ENCODE results near the gene TMC2. TPM values are rescaled to one million over a fixed set of nuclear protein-coding genes. Genes with fewer than 3 reads are reported as not detected.

Gene TMC2
- total RNA-seq, 1 donor from 2014 or later, result not detected

DNA sequence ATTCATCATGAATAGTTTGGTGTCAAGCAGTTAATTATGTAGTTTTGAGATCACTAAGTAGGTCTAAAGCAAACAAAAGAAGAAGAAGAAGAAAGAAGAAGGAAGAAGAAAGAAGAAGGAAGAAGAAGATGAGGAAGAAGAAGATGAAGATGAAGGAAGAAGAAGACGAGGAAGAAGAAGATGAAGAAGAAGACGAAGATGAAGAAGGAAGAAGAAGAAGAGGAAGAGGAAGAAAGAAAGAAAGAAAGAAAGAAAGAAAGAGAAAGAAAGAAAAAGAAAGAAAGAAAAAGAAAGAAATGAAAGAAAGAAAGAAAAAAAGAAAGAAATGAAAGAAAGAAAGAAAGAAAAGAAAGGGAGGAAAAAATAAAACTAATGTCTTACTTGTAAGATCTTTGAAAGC is 9.2 kb downstream of the TMC2 start:
- H3K9me3 Mint-ChIP-seq (ENCODE audit: unreplicated experiment), result peaks cover 3% of the 10 kb centered on the region
- no peaks in the 10 kb centered on the region for H3K4me1 Mint-ChIP-seq (ENCODE audit: low read depth, unreplicated experiment)
- H3K4me3 Mint-ChIP-seq (ENCODE audit: unreplicated experiment), result no peak overlapping the region
- no peak overlapping the region for H3K27ac Mint-ChIP-seq (ENCODE audit: unreplicated experiment)
- H3K36me3 Mint-ChIP-seq (ENCODE audit: unreplicated experiment), result no peaks in the 10 kb centered on the region
- no peak for TF ChIP-seq CTCF (IDR thresholded peaks at IDR 0.05; ENCODE audit: partially characterized antibody, unreplicated experiment)
- DNase-seq, result no peak
- peaks cover 2% of the 10 kb centered on the region for H3K27me3 Mint-ChIP-seq (ENCODE audit: unreplicated experiment)

DNA sequence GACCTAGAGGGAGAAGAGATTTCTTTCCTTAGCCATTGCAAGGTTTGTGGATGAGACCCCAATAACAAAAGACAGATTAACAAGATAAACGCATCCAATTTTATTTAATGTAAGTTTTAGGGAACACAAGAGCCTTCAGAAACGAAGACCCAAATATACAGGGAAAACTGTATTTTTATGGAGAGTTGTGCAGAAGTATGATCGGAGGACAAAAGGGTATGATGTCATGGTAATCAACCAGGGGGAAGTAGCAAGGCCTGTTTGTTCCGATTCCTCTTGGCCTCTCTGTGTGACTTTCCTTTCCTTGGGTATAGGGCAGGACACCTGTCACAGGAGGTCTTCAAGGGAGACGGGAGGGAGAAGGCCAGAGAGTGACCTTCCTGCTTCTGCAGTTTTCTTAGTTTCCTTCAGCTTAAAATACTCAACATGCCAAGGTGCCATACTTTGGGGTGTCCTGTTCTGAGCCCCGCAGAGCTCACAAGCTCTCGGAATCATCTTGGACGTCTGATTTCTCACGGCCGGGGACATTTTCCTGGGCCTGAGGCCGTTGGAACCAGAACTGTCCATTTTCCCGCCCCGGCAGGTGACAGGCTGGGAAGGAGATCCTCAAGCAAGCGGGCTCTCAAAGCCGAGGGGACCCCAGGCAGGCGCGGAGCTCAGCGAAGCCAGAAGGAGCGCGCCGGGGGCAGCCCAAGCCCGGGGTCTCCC is 21.7 kb downstream of the TMC2 start:
- Mint-ChIP-seq H3K27me3 (ENCODE audit: unreplicated experiment) (peaks cover 14% of the 10 kb centered on the region), H3K4me3 (ENCODE audit: unreplicated experiment) (peak overlapping the region; percentile 74), H3K27ac (ENCODE audit: unreplicated experiment) (no peak overlapping the region), H3K4me1 (ENCODE audit: low read depth, unreplicated experiment) (no peaks in the 10 kb centered on the region), H3K36me3 (ENCODE audit: unreplicated experiment) (no peaks in the 10 kb centered on the region), H3K9me3 (ENCODE audit: unreplicated experiment) (no peaks in the 10 kb centered on the region)
- TF ChIP-seq CTCF (IDR thresholded peaks at IDR 0.05; ENCODE audit: partially characterized antibody, unreplicated experiment), result no peak
- DNase-seq, result no peak

DNA sequence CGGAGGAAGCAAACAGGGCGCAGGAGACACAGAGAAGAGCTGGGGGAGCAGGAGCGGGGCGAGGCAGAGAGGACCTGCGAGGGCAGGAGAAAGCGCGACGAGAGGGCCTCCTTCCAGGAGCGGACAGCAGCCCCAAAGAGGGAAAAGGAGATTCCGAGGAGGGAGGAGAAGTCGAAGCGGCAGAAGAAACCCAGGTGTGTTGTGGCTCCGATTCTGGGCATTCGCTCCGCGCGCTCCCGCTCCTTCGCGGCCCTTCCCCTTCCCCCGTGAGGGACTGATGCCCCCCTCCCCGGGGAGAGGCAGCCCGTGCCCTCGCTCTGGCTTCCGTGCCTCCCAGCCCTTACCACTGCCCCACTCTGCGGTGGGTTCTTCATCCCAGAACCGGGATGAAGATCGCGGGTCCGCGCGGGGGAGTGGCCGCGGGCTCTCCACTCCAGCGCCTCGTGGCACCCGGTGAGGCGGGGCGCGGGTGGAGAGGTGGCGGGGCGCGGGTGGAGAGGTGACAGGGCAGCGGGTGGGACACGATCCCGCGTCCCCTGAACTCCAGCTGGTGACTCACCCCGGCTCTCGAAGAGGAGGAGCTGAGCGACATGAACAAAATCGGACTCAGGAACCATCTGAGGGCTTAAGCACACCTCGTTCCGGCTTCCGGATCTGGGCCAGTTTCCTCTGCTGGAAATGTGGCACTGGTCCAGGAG is 22.4 kb downstream of the TMC2 start:
- Mint-ChIP-seq H3K4me3 (ENCODE audit: unreplicated experiment) (peak overlapping the region; percentile 74), H3K27ac (ENCODE audit: unreplicated experiment) (no peak overlapping the region), H3K4me1 (ENCODE audit: low read depth, unreplicated experiment) (no peaks in the 10 kb centered on the region), H3K9me3 (ENCODE audit: unreplicated experiment) (no peaks in the 10 kb centered on the region), H3K27me3 (ENCODE audit: unreplicated experiment) (peaks cover 14% of the 10 kb centered on the region), H3K36me3 (ENCODE audit: unreplicated experiment) (no peaks in the 10 kb centered on the region)
- no peak for TF ChIP-seq CTCF (IDR thresholded peaks at IDR 0.05; ENCODE audit: partially characterized antibody, unreplicated experiment)
- DNase-seq, result no peak

DNA sequence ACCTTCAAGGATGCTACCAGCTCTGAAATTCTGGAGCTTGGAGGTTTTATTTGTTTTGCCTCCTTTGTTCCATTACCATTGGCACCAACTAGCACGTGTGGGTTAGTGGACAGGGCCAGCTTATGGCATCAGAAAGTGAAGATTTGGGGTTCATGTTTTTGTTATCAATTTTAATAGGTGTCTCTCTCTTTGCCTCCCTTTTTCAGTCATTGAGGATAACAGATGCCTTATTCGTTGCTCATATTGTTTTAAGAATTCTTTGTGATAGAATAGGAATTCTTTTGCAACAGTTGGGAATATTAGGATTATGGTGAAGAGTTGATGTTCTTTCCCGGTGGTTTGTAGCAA is 22.9 kb downstream of the TMC2 start:
- no peak for TF ChIP-seq CTCF (IDR thresholded peaks at IDR 0.05; ENCODE audit: partially characterized antibody, unreplicated experiment)
- Mint-ChIP-seq H3K4me1 (ENCODE audit: low read depth, unreplicated experiment) (no peaks in the 10 kb centered on the region), H3K9me3 (ENCODE audit: unreplicated experiment) (no peaks in the 10 kb centered on the region), H3K27ac (ENCODE audit: unreplicated experiment) (no peak overlapping the region), H3K27me3 (ENCODE audit: unreplicated experiment) (peaks cover 14% of the 10 kb centered on the region), H3K36me3 (ENCODE audit: unreplicated experiment) (no peaks in the 10 kb centered on the region), H3K4me3 (ENCODE audit: unreplicated experiment) (no peak overlapping the region)
- DNase-seq, result no peak

DNA sequence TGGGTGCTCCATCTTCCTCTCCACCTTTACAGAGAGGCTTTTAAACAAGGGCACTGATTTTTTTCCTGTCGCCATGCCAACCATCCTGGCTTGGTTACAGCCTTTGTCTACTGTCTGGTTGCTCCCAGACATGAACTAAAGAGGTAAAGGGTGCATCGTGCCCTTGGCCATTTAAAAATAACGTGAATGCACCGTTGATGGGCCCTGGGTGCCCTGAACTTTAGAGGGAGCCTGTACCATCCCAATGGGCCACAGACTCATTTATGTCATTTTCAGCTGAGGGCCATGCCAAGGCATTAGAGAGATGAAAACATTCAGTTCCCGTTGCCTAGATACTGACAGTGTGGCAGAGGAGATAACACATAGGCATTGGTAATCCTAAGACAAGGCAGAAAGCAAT is 23.3 kb downstream of the TMC2 start:
- H3K9me3 Mint-ChIP-seq (ENCODE audit: unreplicated experiment), result peaks cover 2% of the 10 kb centered on the region
- peaks cover 3% of the 10 kb centered on the region for H3K4me1 Mint-ChIP-seq (ENCODE audit: low read depth, unreplicated experiment)
- no peak overlapping the region for H3K4me3 Mint-ChIP-seq (ENCODE audit: unreplicated experiment)
- DNase-seq, result no peak
- no peak overlapping the region for H3K27ac Mint-ChIP-seq (ENCODE audit: unreplicated experiment)
- H3K36me3 Mint-ChIP-seq (ENCODE audit: unreplicated experiment), result no peaks in the 10 kb centered on the region
- TF ChIP-seq CTCF (IDR thresholded peaks at IDR 0.05; ENCODE audit: partially characterized antibody, unreplicated experiment), result no peak
- H3K27me3 Mint-ChIP-seq (ENCODE audit: unreplicated experiment), result peaks cover 14% of the 10 kb centered on the region
